Measurements from ENCODE around the gene TTC9.

The TTC9 gene

GRCh38 chr14:70641548-70642302 is at the start of gene TTC9:
Gene TTC9 (plus strand): TSS chr14:70641916. CDS start chr14:70642130, 214 bp downstream.
- DNase-seq (ENCODE audit: low read depth) = no peak

GRCh38 chr14:70594461-70594860 is 47.3 kb upstream of the TTC9 start:
- no peak for DNase-seq (ENCODE audit: low read depth)

DNA sequence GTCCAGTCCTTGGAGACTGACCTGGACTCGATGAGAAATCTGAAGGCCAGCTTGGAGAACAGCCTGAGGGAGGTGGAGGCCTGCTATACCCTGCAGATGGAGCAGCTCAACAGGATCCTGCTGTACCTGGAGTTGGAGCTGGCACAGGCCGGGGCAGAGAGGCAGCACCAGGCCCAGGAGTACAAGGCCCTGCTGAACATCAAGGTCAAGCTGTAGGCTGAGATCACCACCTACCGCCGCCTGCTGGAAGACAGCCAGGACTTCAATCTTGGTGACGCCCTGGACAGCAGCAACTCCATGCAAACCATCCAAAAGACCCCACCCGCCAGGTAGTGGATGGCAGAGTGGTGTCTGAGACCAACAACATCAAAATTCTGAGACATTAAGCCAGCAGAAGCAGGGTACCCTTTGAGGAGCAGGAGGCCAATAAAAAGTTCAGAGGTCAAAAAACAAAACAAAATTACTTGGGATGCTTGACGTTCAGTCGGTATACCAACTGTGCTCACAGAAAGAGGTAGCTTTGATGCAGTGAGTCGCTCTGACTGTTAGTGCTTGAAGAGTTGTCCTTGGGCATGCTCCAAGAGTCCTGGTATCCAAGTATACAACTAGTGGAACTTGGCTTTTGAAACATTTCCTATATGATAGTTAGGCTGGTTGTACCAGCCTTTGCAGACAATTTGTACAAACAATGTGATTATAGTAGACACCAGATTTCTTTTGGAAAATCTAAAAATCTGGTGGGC is 46.1 kb upstream of the TTC9 start:
- no peak for DNase-seq (ENCODE audit: low read depth)

DNA sequence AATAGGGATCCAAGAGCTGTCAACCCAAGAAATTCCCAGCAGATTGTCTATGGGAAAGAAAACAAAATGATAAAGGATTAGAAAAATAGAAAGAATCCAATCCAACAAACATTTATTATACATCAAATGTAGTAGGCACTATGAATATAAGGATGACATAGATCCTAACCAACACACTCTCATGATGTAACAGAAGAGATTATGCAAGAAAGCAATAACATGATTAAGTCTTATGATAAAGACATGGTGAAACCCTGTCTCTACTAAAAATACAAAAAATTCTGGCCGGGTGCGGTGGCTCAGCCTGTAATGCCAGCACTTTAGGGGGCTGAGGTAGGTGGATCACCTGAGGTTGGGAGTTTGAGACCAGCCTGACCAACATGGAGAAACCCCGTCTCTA is 44.0 kb upstream of the TTC9 start:
- no peak for DNase-seq (ENCODE audit: low read depth)

DNA sequence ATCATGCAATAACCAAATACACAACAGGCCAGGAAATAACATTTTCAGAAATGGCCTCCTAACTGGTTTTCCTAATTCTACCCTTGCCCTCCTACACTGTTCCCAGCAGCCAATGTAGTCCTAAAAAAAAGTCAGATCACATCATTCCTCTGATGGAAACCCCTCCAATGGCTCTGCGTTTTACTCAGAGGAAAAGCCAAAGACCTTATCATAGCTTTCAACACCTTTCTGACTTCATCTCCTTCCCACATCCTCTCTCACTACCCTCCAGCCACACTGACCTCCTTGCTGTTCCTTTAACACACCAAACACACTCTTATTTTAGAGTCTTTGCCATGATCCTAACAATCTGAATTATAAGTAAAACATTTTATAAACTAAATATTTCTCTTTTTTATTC is 42.4 kb upstream of the TTC9 start:
- DNase-seq (ENCODE audit: low read depth) = no peak

GRCh38 chr14:70600382-70601157 is 41.1 kb upstream of the TTC9 start, which contains the start of gene MED6:
Gene MED6 (minus strand): TSS chr14:70600655. CDS start chr14:70600637, 18 bp downstream.
- DNase-seq (ENCODE audit: low read depth) = peak; percentile 87

DNA sequence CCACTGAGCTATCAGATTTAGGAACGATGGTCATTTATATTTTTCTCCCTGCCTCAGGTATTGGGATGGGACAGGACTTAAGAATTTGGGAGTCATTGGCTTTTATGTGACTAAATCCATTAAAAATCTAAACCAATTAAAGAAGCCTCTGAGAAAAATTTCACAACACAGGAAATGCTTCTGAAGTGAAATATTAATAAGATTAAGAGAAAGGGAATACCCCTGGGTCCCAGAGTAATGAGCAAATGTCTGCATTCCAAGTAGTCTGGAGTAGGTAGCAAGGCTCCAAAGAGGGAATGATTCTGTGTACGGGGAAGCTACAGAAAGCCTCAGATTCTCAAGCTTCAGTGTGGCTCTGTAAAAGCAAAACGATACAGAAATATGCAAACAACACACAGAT is 40.6 kb upstream of the TTC9 start:
- DNase-seq (ENCODE audit: low read depth) = no peak

- DNase-seq (ENCODE audit: low read depth) = no peak
Observed at GRCh38 chr14:70602254-70602653, 39.5 kb upstream of the TTC9 start.

DNA sequence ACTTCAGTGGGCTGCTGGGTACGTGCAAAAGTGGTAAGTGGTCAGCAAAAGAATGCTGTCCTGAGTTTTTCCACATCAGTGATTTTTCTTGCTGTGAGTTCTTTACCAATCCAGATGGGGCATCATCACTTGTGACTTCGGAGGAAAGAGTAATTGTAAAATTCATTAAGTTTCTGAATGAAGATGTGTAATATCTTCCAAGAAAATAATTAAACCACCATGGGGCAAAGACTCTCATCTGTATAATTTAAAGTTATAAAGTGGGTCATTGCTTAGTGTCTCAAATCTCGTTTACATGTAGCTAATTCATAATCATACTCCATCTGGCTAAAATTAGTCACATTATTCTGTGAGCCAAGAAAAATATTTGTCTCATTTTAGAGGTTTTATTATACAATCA is 30.5 kb upstream of the TTC9 start:
- no peak for DNase-seq (ENCODE audit: low read depth)

GRCh38 chr14:70616646-70617045 is 25.1 kb upstream of the TTC9 start:
- no peak for DNase-seq (ENCODE audit: low read depth)

DNA sequence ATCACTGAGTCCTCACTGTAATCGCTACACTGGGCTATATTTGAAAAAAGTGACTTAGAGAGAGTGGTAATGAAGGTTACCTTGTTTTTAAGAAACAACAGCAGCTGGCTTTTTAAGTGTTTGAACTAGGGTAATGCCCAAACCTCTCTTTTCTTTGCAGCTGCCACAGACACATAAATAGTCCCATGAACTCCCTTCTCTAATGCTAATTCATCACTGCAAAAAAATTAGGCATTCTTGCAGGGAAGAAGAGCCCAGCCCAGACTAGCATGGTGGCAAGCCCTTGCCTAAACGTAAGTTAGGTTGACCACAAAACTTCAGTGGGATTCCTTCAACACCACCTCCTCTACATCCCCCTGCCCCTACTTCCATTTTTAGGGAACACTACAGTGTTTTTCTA is 23.4 kb upstream of the TTC9 start:
- no peak for DNase-seq (ENCODE audit: low read depth)

DNA sequence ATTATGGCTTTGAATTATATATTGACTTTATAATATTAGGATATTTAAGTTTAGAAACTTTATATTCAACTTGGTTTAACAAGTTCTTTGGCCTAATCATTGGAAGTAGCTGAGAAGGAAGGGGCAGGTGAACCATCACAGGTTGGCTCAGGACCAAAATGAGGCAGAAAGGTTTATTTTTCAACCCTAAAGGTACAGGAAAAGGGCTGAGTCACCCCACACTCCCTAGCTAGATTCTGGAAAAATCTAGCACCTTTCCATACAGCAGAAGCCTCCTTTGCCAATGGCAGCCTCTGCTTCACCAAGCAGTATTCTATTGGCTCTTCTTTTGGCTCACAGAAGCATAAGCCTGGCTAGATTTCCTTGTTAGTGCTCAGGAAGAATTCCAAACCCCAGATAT is 22.0 kb upstream of the TTC9 start:
- DNase-seq (ENCODE audit: low read depth) = no peak

DNA sequence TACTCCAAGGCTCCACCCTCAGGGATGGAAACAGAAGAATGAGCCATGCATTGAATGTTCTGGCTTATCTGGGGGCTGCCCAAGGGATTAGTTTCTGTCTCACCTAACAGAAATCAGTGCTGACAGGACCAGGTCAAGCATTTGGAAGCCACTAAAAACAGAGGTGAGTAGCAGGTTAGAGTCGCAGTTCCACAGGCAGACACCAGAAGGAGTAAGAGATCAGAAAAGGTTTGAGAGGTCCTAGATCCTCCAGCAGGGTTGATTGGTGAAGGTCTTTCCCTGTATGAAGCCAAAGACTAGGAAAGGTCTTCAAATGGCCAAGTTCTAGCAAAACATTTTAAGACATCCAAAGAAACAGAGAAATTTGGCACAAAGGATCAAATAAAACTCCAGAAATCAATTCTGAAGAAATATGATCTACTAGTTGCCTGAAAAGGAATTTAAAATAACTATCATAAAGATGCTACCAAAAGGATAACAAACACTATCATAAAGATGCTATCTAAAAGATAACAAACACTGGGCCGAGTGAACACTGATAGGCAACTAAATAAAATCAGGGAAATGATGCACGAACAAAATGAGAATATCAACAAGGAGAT is 19.5 kb upstream of the TTC9 start:
- peak; percentile 26 for DNase-seq (ENCODE audit: low read depth)

- DNase-seq (ENCODE audit: low read depth) = no peak
Observed at GRCh38 chr14:70624972-70625371, 16.7 kb upstream of the TTC9 start.

GRCh38 chr14:70631948-70632347 is 9.8 kb upstream of the TTC9 start:
- DNase-seq (ENCODE audit: low read depth) = no peak

DNA sequence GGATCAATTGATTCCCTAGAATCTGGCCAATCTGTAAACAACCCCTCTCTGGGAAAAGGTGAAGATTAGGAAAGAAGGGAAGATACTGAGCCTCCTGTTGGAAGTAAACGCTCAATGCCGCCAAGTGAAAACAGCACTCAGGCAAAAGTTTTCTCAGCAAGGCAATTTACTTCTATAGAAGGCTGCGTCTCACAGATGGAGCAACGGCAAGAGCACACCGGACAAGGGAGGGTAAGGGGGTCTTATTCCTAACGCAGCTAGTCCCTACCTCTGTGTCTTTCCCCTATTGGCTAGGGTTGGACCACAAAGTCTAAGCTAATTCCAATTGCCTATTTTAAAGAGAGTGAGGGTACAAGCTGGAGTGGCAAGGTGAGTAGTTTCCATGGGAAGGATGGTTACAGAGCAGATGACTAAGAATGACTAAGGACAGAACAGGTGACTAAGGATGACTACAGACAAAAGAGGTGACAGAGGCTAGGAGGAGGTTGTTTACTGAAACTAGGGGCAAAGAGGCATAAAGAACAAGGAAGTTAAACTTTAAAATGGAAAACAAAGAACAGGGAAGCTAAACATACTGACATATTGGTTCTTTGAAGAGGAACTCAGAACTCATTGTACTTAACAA is 5.6 kb upstream of the TTC9 start:
- no peak for DNase-seq (ENCODE audit: low read depth)

- DNase-seq (ENCODE audit: low read depth) = no peak
Observed at GRCh38 chr14:70638416-70638815, 3.3 kb upstream of the TTC9 start.

- DNase-seq (ENCODE audit: low read depth) = peak; percentile 49
Observed at GRCh38 chr14:70640938-70641547, 673 bp upstream of the TTC9 start.

DNA sequence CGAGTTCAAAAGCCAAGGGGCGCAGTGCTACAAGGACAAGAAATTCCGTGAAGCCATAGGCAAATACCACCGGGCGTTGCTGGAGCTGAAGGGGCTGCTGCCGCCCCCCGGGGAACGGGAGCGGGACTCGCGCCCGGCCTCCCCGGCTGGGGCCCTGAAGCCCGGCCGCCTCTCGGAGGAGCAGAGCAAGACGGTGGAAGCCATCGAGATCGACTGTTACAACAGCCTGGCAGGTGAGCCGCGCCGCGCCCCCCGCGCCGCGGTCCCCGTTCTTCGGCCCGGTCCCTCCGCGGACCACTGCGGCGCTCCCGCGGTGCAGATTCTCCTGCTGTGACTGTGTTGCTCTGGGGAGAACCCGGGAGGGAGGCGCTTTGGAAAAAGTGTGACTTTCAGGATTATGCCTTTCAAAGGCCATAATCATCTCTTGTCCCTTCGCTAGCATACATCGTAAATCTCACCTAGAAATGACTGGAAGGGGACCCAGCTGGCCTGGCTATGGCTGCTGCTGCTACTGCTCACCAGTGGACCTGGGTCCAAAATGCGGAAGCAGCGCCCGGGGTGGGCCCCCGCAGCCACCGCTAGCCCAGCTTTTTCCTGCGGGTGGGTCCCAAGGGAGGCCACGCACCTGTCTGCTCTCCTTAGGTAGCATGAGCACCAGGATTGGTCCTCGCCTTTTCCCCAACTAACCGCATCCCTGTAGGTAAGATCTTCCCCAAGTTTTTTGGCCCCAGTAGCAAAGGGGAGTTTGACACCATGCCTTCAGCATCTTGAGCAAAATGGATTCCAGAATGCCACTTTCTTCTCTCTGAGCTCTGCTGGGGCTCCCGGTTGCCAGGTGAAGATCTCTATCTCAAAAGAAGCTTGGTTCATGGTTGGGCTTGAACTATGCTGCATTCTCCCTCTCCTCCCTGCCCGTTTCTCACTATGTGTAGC is 853 bp downstream of the TTC9 start:
- DNase-seq (ENCODE audit: low read depth) = peak; percentile 27

- no peak for DNase-seq (ENCODE audit: low read depth)
Observed at GRCh38 chr14:70643967-70644366, 2.3 kb downstream of the TTC9 start.
